Activated CD4-positive, alpha-beta T cell treated with anti-CD3 and anti-CD28 coated beads for 1 hour (primary cell): ENCODE measurements around the gene ST6GALNAC3.

ENCODE experiments used
- DNase-seq: peaks from one replicate; pipeline ENCODE4 v3.0.0-alpha.2; 2020

Gene ST6GALNAC3

GRCh38 chr1:76542359-76542758 is 467.8 kb downstream of the ST6GALNAC3 start:
- no peak for DNase-seq

GRCh38 chr1:76543495-76543894 is 468.9 kb downstream of the ST6GALNAC3 start:
- no peak for DNase-seq

GRCh38 chr1:76546354-76546933 is 471.9 kb downstream of the ST6GALNAC3 start:
- no peak for DNase-seq

- no peak for DNase-seq
Observed at GRCh38 chr1:76547916-76548315, 473.4 kb downstream of the ST6GALNAC3 start.

GRCh38 chr1:76548513-76549100 is 474.1 kb downstream of the ST6GALNAC3 start:
- no peak for DNase-seq

GRCh38 chr1:76554283-76554682 is 479.7 kb downstream of the ST6GALNAC3 start:
- DNase-seq = no peak

- no peak for DNase-seq
Observed at GRCh38 chr1:76562292-76562691, 487.7 kb downstream of the ST6GALNAC3 start.

GRCh38 chr1:76568573-76569238 is 494.2 kb downstream of the ST6GALNAC3 start:
- no peak for DNase-seq

GRCh38 chr1:76571248-76571647 is 496.7 kb downstream of the ST6GALNAC3 start:
- no peak for DNase-seq

GRCh38 chr1:76572229-76572628 is 497.7 kb downstream of the ST6GALNAC3 start:
- no peak for DNase-seq

GRCh38 chr1:76576876-76577524 is 502.5 kb downstream of the ST6GALNAC3 start:
- no peak for DNase-seq

- no peak for DNase-seq
Observed at GRCh38 chr1:76577525-76578185, 503.1 kb downstream of the ST6GALNAC3 start.

- no peak for DNase-seq
Observed at GRCh38 chr1:76580206-76580605, 505.7 kb downstream of the ST6GALNAC3 start.

- DNase-seq = no peak
Observed at GRCh38 chr1:76581712-76582111, 507.2 kb downstream of the ST6GALNAC3 start.

- no peak for DNase-seq
Observed at GRCh38 chr1:76583235-76583868, 508.8 kb downstream of the ST6GALNAC3 start.

- no peak for DNase-seq
Observed at GRCh38 chr1:76583875-76584477, 509.4 kb downstream of the ST6GALNAC3 start.

- no peak for DNase-seq
Observed at GRCh38 chr1:76585980-76586674, 511.6 kb downstream of the ST6GALNAC3 start.

GRCh38 chr1:76587212-76587611 is 512.7 kb downstream of the ST6GALNAC3 start:
- DNase-seq = no peak

GRCh38 chr1:76591461-76591860 is 516.9 kb downstream of the ST6GALNAC3 start:
- no peak for DNase-seq

GRCh38 chr1:76591963-76592362 is 517.4 kb downstream of the ST6GALNAC3 start:
- DNase-seq = no peak

- DNase-seq = no peak
Observed at GRCh38 chr1:76593141-76593540, 518.6 kb downstream of the ST6GALNAC3 start.

- no peak for DNase-seq
Observed at GRCh38 chr1:76593618-76594017, 519.1 kb downstream of the ST6GALNAC3 start.
